Left ventricle myocardium inferior (tissue), 1 donor: Measurements from ENCODE around the gene TMEM184C. TPM values are rescaled to one million over a fixed set of nuclear protein-coding genes. Genes with fewer than 3 reads are reported as not detected.

Experiments
- DNase-seq: peaks from one replicate; pipeline ENCODE4 v3.0.0-alpha.2; 2020
- H3K27ac ChIP-seq: fragments of 200-600 bp; replicated peaks from 2 replicates; pipeline ENCODE4 v1.8.0; 2021
- H3K27me3 ChIP-seq: fragments of 200-600 bp; 2 replicates; pipeline ENCODE4 v1.8.0; 2021; ENCODE audit warnings: low read depth
- H3K36me3 ChIP-seq: fragments of 200-600 bp; 2 replicates; pipeline ENCODE4 v1.8.0; 2021
- H3K4me1 ChIP-seq: fragments of 200-600 bp; 2 replicates; pipeline ENCODE4 v1.8.0; 2021
- H3K4me3 ChIP-seq: fragments of 200-600 bp; 2 replicates; pipeline ENCODE4 v1.8.0; 2021; ENCODE audit warnings: mild to moderate bottlenecking, moderate library complexity
- H3K9me3 ChIP-seq: fragments of 200-600 bp; replicated peaks from 2 replicates; pipeline ENCODE4 v1.8.0; 2021
- intact Hi-C: fragments of 100-400 bp; cut with micrococcal nuclease; formaldehyde crosslinking; loops from one replicate; pipeline ENCODE4 v1.11.0; 2022
- total RNA-seq: library from RNA; stranded (reverse); fragmentation: NEBNext Ultra II Directional; extraction: Animal tissue kit (Norgen Biotek cat#: 25700); gene quantifications from one replicate; pipeline ENCODE4 v1.2.1, GENCODE V29; 2021
- TF ChIP-seq, protein P1 (sequence below): fragments of 200-600 bp; IDR thresholded peaks from 2 replicates; pipeline ENCODE4 v1.8.0; 2021; ENCODE audit warnings: antibody characterized with exemption, mild to moderate bottlenecking, borderline replicate concordance
- donor health status: DM: no; HTN: yes; CAD: no; lungs with severe emphysema.

The TMEM184C gene
- total RNA-seq, 1 donor from 2014 or later = 24.7 TPM

DNA sequence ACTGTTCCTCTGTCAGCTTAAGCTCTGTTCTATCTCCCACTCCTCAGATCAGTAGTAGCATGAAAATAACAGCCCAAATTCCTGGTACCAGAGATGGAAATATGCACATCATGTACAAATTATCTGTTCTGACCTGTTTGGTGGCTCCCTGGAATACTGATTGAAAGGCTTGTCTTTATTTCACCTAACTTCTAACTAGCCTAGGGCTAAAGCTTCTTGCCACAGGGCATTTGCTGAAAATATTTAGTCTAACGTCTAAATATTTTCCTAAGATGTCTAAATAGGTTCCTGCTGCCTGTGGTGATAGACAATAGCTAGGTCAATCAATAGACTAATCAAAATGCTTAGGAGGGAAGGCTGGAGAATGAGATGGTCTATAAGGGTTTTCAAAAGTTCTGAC is 79.7 kb downstream of the TMEM184C start:
- DNase-seq = no peak
- intact Hi-C loops = no loop called here

DNA sequence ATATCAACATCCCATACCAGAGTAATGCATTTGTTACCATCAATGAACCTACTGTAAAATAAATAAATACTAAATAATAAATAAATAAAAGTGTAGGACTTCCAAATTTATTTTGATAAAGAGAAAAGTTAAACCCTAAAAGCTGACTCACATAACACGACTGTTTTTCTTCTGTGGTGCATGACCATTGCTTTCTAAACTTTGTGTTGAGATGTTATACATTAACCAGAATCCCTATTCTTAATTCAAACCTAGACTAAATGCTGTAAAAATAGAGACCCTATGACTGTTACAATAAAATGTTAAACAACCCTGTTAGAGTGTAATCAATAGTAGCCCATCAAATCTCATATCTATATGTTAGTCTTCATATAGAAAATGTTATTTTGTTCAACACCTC is 87.6 kb downstream of the TMEM184C start:
- H3K9me3 ChIP-seq = peaks cover 8% of the 10 kb centered on the region
- intact Hi-C loops = no loop called here
- H3K27me3 ChIP-seq = no peaks in the 10 kb centered on the region
- H3K27ac ChIP-seq = no peak overlapping the region
- no peak for DNase-seq
- H3K4me1 ChIP-seq = peaks cover 4% of the 10 kb centered on the region
- no peak overlapping the region for H3K4me3 ChIP-seq
- no peaks in the 10 kb centered on the region for H3K36me3 ChIP-seq
- TF ChIP-seq, protein P1, sequence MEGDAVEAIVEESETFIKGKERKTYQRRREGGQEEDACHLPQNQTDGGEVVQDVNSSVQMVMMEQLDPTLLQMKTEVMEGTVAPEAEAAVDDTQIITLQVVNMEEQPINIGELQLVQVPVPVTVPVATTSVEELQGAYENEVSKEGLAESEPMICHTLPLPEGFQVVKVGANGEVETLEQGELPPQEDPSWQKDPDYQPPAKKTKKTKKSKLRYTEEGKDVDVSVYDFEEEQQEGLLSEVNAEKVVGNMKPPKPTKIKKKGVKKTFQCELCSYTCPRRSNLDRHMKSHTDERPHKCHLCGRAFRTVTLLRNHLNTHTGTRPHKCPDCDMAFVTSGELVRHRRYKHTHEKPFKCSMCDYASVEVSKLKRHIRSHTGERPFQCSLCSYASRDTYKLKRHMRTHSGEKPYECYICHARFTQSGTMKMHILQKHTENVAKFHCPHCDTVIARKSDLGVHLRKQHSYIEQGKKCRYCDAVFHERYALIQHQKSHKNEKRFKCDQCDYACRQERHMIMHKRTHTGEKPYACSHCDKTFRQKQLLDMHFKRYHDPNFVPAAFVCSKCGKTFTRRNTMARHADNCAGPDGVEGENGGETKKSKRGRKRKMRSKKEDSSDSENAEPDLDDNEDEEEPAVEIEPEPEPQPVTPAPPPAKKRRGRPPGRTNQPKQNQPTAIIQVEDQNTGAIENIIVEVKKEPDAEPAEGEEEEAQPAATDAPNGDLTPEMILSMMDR = no peak

More for the DNA sequence above, 79.7 kb downstream of the TMEM184C start:
- Histone ChIP-seq H3K4me3 (no peak overlapping the region), H3K4me1 (no peaks in the 10 kb centered on the region), H3K27me3 (no peaks in the 10 kb centered on the region), H3K27ac (no peak overlapping the region), H3K36me3 (no peaks in the 10 kb centered on the region), H3K9me3 (peaks cover 19% of the 10 kb centered on the region)
- TF ChIP-seq, protein P1 = no peak

DNA sequence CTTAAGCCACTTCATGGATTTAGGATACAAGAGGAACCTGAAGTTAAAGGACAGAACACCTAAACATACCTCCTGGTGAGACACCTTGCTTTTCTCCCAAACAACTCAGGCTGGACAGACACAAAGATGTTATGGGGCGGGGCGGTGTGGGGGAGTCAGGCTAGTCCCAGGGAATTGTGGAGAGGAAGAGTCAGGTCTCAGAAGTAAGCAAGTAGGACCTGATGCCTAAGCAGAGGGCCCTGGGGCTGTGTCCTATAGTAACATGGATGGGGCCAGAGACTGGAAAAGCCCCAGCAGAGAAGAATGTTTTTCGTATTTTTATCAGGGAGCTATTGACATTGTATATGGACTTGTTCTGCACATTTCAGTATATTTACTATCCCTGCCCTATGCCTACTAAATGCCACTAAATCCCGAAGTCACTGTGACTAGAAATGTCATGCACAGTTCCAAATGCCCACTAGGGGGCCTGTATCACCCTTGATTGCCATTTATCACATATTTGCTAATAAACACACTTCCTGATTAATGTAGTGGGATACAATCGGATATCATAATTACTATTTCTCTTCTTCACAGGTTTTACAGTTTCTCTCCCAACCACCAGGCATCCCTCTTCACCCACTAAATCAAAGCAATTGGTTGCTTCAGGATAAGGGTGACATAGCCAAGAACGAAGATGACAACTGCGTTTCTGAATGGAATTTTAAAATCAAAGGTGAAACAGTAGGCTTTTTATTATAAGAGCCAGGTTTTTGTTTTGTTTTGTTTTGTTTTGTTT is 90.9 kb downstream of the TMEM184C start:
- H3K36me3 ChIP-seq = no peaks in the 10 kb centered on the region
- intact Hi-C loops = loop anchor here (1.0 kb wide), 1 partner anchor 158 kb away; no protein-coding TSS in a partner anchor
- H3K27ac ChIP-seq = no peak overlapping the region
- DNase-seq = no peak
- no peaks in the 10 kb centered on the region for H3K27me3 ChIP-seq
- no peaks in the 10 kb centered on the region for H3K9me3 ChIP-seq
- H3K4me1 ChIP-seq = peaks cover 4% of the 10 kb centered on the region
- TF ChIP-seq, protein P1 = peak; percentile 88
- H3K4me3 ChIP-seq = peak overlapping the region; percentile 41

DNA sequence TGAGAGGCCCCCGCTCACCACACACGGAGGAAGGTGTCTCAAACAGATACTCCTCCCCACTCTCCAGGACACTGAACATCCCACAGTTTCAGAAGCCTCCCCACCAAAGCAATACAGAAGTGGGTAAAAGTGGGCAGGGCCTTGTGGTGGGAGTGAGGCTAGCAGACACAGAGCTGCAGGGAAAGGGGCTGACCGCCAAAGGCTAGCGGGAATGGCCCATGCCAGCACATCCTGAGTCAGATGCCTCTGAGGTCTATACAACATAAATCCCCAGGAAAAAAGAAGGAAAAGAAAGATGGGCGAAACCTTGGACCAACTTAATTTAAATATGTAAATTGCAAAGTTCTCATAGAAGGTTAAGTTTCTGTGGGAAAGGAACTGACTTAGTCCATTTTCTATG is 92.8 kb downstream of the TMEM184C start:
- Histone ChIP-seq H3K27ac (no peak overlapping the region), H3K27me3 (no peaks in the 10 kb centered on the region), H3K4me1 (peaks cover 4% of the 10 kb centered on the region), H3K4me3 (no peak overlapping the region), H3K9me3 (no peaks in the 10 kb centered on the region), H3K36me3 (no peaks in the 10 kb centered on the region)
- TF ChIP-seq, protein P1 = no peak
- intact Hi-C loops = no loop called here
- no peak for DNase-seq

DNA sequence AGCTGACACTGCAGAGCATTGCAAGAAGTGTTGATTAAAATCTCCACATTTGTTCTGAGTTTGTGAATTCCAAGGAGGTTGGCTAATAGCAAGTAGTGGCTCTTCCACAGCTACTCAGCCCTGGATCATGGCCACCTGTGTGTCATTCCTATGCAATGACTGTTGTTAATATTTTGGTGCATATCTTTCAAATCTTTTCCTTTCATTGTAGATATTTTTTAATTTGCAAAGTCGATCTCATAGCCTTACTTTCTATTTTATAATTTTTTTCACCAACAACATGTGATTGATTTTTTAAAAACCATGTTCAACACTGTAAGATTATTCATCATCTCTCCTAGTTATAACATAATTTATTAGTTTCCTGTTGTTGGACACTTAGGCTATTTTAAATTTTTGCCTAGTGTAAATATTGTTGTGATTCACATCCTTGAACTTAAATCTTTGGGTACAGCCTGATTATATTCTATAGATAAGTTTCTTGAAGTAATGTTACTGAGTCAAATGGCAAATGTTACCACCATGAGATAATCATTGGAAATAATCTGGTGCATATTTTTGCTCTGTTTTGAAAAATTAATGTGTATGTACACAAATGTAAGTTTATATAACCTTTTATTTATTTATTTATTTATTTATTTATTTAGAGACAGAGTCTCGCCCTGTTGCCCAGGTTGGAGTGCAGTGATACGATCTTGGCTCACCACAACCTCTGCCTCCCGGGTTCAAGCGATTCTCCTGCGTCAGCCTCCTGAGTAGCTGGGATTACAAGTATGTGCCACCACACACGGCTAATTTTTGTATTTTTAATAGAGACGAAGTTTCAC is 97.6 kb downstream of the TMEM184C start:
- Histone ChIP-seq H3K36me3 (no peaks in the 10 kb centered on the region), H3K9me3 (no peaks in the 10 kb centered on the region), H3K27ac (no peak overlapping the region), H3K27me3 (no peaks in the 10 kb centered on the region), H3K4me1 (no peaks in the 10 kb centered on the region), H3K4me3 (no peak overlapping the region)
- TF ChIP-seq, protein P1 = no peak
- intact Hi-C loops = no loop called here
- DNase-seq = no peak
